ENCODE measurements around the gene INTS11.

The INTS11 gene

GRCh38 chr1:1285102-1285571, 39.3 kb downstream of the INTS11 start:
- TF ChIP-seq SP1 (IDR thresholded peaks at IDR 0.05) (no peak), LEF1 (IDR thresholded peaks at IDR 0.05; ENCODE audit: borderline replicate concordance) (no peak), PKNOX1 (IDR thresholded peaks at IDR 0.05) (no peak), TARDBP (IDR thresholded peaks at IDR 0.05) (no peak), SUZ12 (IDR thresholded peaks at IDR 0.05) (no peak), L3MBTL2 (conservative IDR thresholded peaks at IDR 0.05) (no peak), CTBP1 (IDR thresholded peaks at IDR 0.05; ENCODE audit: borderline replicate concordance) (no peak)
- ChIA-PET POLR2A (interaction anchor here (2.1 kb wide), 1 partner anchor 11 kb away, joined by 8 read pairs; the partner anchor contains the start of gene UBE2J2), CTCF (no interaction called here)
- DNase-seq (ENCODE audit: extremely low spot score), result no peak

DNA sequence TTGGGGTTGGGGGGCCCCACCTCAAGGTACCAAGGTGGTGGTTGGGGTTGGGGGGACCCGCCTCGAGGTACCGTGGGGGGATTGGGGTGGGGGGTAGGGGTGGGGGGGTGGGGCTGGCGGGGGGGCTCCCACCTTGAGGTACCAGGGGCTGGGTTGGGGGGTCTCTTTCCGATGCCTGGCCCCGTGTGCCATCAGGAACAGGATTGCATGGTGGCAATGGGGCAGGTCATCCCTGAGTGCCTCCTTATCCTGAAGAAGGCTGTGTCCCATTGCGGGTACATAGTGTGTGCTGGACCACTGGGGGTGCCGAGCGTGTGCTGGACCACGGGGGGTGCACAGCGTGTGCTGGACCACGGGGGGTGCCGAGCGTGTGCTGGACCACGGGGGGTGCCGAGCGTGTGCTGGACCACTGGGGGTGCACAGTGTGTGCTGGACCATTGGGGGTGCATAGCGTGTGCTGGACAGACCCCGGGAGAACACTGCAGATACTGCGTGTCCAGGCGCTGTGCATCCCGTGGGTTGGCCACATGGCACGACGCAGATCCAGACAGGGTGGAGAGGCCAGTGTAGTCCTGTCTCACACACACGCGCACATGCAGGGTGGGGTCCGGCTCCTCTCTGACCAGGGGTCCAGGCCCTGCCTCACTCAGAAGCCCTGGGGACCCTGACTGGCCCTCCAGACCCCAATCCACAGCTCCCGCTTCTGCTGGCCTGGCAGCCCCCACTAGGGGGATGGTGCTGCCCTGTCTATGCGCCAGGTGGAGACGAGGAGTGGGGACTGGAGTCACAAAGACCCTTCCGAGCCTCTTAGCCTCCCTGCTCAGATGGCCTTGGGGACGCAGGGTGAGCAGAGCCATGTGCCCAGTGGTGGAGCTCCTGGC, 40.0 kb downstream of the INTS11 start:
- POLR2A ChIA-PET, result interaction anchor here (2.1 kb wide), 1 partner anchor 11 kb away, joined by 8 read pairs; the partner anchor contains the start of gene UBE2J2
- no peak for TF ChIP-seq CTBP1 (IDR thresholded peaks at IDR 0.05; ENCODE audit: borderline replicate concordance)
- no peak for TF ChIP-seq L3MBTL2 (conservative IDR thresholded peaks at IDR 0.05)
- TF ChIP-seq TARDBP (IDR thresholded peaks at IDR 0.05), result no peak
- no peak for TF ChIP-seq LEF1 (IDR thresholded peaks at IDR 0.05; ENCODE audit: borderline replicate concordance)
- no peak for TF ChIP-seq SP1 (IDR thresholded peaks at IDR 0.05)
- TF ChIP-seq FOXA1 (IDR thresholded peaks at IDR 0.05), result no peak
- TF ChIP-seq BHLHE40 (IDR thresholded peaks at IDR 0.05; ENCODE audit: borderline replicate concordance), result no peak
- TF ChIP-seq FOXK2 (IDR thresholded peaks at IDR 0.05), result no peak
- TF ChIP-seq ARNT (IDR thresholded peaks at IDR 0.05), result no peak
- CTCF ChIA-PET, result no interaction called here
- DNase-seq (ENCODE audit: extremely low spot score), result no peak

DNA sequence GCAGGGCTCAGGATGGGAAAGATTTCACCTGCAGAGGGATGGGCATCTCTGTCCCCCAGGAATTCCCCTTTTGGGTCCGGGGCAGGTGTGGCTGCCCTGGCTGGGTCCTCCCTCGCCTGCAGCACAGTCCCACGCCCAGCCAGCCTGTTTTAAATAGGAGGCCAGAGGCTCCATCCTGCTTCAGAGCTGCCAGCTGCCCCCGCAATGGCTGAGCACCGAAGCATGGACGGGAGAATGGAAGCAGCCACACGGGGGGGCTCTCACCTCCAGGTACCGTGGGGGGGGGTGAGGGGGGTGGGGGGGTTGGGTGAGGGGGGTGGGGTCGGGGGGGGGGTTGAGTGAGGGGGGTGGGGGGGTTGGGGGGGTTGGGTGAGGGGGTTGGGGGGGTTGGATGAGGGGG, 40.6 kb downstream of the INTS11 start:
- TF ChIP-seq FOXA1 (IDR thresholded peaks at IDR 0.05) (no peak), ARNT (IDR thresholded peaks at IDR 0.05) (no peak), SP1 (IDR thresholded peaks at IDR 0.05) (no peak), TARDBP (IDR thresholded peaks at IDR 0.05) (no peak), SUZ12 (IDR thresholded peaks at IDR 0.05) (no peak), HDGF (IDR thresholded peaks at IDR 0.05; ENCODE audit: borderline replicate concordance) (no peak), L3MBTL2 (conservative IDR thresholded peaks at IDR 0.05) (no peak), LEF1 (IDR thresholded peaks at IDR 0.05; ENCODE audit: borderline replicate concordance) (no peak), NFRKB (IDR thresholded peaks at IDR 0.05) (no peak), ZNF384 (IDR thresholded peaks at IDR 0.05) (no peak), CTBP1 (IDR thresholded peaks at IDR 0.05; ENCODE audit: borderline replicate concordance) (no peak), FOXM1 (IDR thresholded peaks at IDR 0.05; ENCODE audit: borderline replicate concordance) (no peak), ELF4 (IDR thresholded peaks at IDR 0.05) (no peak), BHLHE40 (IDR thresholded peaks at IDR 0.05; ENCODE audit: borderline replicate concordance) (no peak), PKNOX1 (IDR thresholded peaks at IDR 0.05) (no peak), FOXK2 (IDR thresholded peaks at IDR 0.05) (no peak)
- POLR2A ChIA-PET, result no interaction called here
- DNase-seq (ENCODE audit: extremely low spot score), result peak; percentile 45
- CTCF ChIA-PET, result no interaction called here

- no peak for DNase-seq (ENCODE audit: extremely low spot score)
- CTCF ChIA-PET, result interaction anchor here (1.4 kb wide), 1 partner anchor 9 kb away, joined by 3 read pairs; no protein-coding TSS in a partner anchor
- POLR2A ChIA-PET, result no interaction called here
- no peak for TF ChIP-seq HDGF (IDR thresholded peaks at IDR 0.05; ENCODE audit: borderline replicate concordance)
- TF ChIP-seq BHLHE40 (IDR thresholded peaks at IDR 0.05; ENCODE audit: borderline replicate concordance), result no peak
- TF ChIP-seq FOXK2 (IDR thresholded peaks at IDR 0.05), result no peak
- TF ChIP-seq ZNF384 (IDR thresholded peaks at IDR 0.05), result no peak
- no peak for TF ChIP-seq PKNOX1 (IDR thresholded peaks at IDR 0.05)
- TF ChIP-seq SUZ12 (IDR thresholded peaks at IDR 0.05), result no peak
- TF ChIP-seq TARDBP (IDR thresholded peaks at IDR 0.05), result no peak
- no peak for TF ChIP-seq SP1 (IDR thresholded peaks at IDR 0.05)
- TF ChIP-seq ELF4 (IDR thresholded peaks at IDR 0.05), result no peak
- no peak for TF ChIP-seq L3MBTL2 (conservative IDR thresholded peaks at IDR 0.05)
Observed at GRCh38 chr1:1282998-1283397, 41.5 kb downstream of the INTS11 start.

GRCh38 chr1:1281533-1282321, 42.7 kb downstream of the INTS11 start:
- POLR2A ChIA-PET, result no interaction called here
- no peak for DNase-seq (ENCODE audit: extremely low spot score)
- no peak for TF ChIP-seq SUZ12 (IDR thresholded peaks at IDR 0.05)
- no peak for TF ChIP-seq CTBP1 (IDR thresholded peaks at IDR 0.05; ENCODE audit: borderline replicate concordance)
- TF ChIP-seq ELF4 (IDR thresholded peaks at IDR 0.05), result no peak
- TF ChIP-seq FOXM1 (IDR thresholded peaks at IDR 0.05; ENCODE audit: borderline replicate concordance), result no peak
- CTCF ChIA-PET, result interaction anchor here (1.4 kb wide), 1 partner anchor 10 kb away, joined by 3 read pairs; no protein-coding TSS in a partner anchor

Data from HEK293T (cell line).